HG02571 (cell line): ENCODE measurements around the gene SLC8A3.

Experiments
- ATAC-seq: cut with Tn5 transposase; IDR thresholded peaks from one replicate; pipeline ENCODE4 v1.9.1; 2021; ENCODE audit warnings: mild to moderate bottlenecking, moderate library complexity; ENCODE audit not compliant: unreplicated experiment

Gene SLC8A3

DNA sequence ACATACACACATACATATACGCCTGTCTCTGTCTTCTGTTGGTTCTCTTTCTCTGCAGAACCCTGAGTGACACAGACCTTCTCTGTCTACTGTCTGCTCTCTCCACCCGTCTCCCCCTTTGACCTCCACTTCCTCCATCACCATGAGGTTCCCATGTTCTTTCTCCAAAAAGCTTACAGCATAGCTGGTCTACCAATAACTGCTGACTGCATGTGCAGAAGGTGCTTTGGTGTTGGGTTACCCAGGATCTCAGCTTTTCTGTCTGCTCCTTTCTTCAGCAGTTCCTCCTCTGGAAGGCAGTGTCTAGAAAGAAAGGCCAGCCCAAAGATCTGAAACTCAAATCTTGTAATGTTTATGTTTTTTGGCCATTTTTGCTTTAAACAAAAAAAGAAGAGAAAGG is 184.0 kb downstream of the SLC8A3 start:
- no peak for ATAC-seq

- ATAC-seq, result no peak
Measured at GRCh38 chr14:70002589-70003346, 186.0 kb downstream of the SLC8A3 start.

- ATAC-seq, result no peak
Measured at GRCh38 chr14:70000601-70001000, 188.2 kb downstream of the SLC8A3 start.

GRCh38 chr14:69999261-69999674 is 189.5 kb downstream of the SLC8A3 start:
- ATAC-seq, result no peak

- no peak for ATAC-seq
Measured at GRCh38 chr14:69997849-69998248, 190.9 kb downstream of the SLC8A3 start.

GRCh38 chr14:69996216-69996615 is 192.5 kb downstream of the SLC8A3 start:
- ATAC-seq, result no peak
